ENCODE data around the gene CBR1.
"Not testable (repeated sequence)": the region's sequence is repeated elsewhere in the genome, so short reads cannot be mapped to it uniquely, and the experiment has no call there.

CBR1 gene

DNA sequence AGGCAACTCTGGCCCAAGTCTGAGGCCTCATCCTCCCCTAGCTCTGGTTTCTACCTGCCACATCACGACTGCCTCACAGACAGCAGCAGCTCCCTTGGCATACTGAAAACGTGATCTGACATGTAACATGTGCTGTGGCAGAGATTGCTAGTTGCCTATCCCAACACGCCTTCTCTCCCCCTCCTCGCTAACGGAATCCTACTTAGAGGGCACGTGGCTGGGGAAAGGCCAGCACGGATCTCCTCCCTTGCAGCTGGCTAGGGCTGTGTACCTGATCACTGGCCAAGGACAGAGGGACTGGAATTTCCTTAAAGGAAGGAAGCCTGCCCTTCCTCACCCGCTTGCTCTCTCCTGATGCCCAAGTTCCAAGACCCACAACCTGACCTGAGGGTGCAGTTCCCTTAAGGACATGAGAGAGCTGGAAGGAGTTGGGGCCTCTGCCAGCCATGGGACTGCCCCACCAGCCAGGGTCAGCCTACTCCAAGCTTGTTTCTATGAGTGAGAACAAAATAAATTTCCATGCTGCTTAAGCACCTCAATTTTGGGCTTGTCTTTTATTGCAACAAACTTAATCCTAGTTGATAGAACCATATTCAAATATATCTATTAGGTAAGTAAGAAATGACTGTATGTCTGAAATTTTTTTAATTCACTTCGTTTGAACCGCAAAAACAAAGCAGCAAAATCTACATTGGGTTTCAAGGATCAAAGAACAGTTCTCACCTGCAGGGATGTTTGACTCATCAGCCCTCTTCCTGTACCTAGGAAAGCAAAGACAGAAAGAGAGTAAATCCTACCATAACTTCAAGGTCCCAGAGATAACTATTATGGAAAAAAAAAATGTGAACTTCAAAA is 16.7 kb upstream of the CBR1 start:
- no peak for DNase-seq

GRCh38 chr21:36053715-36054062 is 16.1 kb upstream of the CBR1 start:
- DNase-seq = no peak

GRCh38 chr21:36055551-36055950 is 14.3 kb upstream of the CBR1 start:
- DNase-seq = no peak

DNA sequence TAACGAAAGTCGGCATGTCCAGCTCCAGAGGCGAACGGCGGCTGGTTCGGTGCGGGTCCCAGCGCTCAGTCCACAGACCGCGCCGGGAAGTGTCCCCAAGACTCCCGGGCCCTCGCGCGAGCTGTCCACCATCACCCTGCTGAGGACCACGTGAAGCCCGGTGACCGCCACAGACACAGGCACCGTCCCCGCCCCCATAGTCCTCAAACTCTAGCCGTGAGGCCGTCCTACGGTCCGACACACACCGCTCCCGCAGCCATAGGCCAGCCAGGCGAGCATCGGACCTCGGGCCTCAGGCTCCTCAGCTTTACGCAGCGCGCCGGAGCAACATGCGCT is 10.0 kb upstream of the CBR1 start:
- DNase-seq = no peak

- peak; percentile 97 for DNase-seq
Observed at GRCh38 chr21:36060159-36060921, 9.5 kb upstream of the CBR1 start, which contains the start of gene SETD4. Gene SETD4 (minus strand): TSS chr21:36060526. CDS start chr21:36058888, 1,638 bp downstream.

DNA sequence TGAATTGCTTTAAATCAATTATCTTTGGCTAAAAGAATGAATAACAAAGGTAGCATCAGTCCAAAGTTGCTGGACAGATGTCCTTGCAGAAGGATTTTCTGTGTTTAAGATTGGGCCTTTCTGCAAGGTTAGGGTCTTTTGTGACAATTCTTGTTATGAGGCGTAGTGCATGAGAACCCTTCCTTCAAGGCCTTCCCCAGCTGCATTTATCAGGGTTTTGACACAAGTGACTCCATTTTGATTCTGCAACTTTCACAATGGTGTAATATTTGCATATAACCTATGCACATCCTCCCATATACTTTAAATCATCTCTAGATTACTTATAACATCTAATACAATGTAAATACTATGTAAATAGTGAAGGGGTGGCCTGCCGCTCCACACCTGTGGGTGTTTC is 8.4 kb upstream of the CBR1 start:
- no peak for DNase-seq

DNA sequence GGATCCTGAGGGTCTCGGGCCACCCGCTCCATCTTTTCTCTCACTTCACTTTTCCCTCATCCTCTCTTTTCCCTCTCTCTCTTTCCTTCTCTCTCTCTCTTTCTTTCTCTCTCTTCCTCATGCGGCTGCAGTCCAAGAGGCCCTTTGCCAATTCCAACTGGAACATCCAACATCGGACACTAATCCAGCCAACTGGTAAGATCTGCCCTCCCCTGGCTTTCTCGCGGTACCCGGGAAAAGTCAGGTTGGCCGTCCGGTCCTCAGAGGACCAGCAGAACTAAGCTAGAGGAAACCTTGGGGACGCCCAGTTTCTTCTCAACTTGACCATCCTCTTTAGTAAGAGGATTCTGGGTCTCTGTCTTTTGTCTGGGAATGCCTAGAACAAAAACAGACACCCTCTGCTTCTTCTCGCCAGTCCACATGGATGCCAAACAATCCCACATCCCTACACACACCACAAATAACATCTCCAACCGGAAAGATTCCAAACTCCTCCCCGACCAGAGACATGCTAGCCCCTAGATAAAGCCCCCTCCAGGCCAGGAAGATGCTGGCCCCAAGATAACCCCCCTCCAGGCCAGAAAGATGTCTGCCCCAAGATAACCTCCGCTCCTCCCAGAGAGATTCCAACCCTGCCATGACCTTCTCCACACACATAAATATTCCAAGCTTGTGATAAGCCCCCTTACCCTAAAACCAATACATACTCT is 6.3 kb upstream of the CBR1 start:
- DNase-seq = no peak

- DNase-seq = no peak
Observed at GRCh38 chr21:36064085-36064460, 5.8 kb upstream of the CBR1 start.

DNA sequence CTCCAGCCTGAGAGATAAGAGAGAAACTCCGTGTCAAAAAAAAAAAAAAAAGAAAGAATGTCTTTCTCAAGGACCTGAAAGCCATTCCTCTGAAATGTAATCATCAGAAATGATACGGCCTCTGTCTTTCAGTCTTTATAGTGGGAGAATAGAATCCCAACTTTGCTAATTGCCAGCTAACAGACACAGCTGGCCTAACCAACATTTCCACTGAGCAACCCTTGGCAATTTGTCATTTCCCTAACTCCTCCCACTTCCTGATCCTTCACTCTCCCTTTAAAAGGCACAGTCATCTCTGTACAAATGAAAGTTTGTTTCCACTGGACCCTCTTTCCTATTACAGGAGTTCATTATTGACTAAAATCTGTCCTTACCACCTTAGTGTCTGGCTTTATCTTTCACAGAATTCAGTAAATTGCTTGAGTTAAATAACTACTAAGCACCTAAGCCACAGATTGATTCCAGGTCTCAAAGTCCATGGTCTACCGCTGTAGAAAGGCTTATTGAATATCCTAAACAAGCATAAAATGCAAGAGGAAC is 4.3 kb upstream of the CBR1 start:
- peak; percentile 76 for DNase-seq

GRCh38 chr21:36068748-36069398 is 951 bp upstream of the CBR1 start:
- no peak for DNase-seq

GRCh38 chr21:36070999-36071398 is 1.2 kb downstream of the CBR1 start:
- no peak for DNase-seq

DNA sequence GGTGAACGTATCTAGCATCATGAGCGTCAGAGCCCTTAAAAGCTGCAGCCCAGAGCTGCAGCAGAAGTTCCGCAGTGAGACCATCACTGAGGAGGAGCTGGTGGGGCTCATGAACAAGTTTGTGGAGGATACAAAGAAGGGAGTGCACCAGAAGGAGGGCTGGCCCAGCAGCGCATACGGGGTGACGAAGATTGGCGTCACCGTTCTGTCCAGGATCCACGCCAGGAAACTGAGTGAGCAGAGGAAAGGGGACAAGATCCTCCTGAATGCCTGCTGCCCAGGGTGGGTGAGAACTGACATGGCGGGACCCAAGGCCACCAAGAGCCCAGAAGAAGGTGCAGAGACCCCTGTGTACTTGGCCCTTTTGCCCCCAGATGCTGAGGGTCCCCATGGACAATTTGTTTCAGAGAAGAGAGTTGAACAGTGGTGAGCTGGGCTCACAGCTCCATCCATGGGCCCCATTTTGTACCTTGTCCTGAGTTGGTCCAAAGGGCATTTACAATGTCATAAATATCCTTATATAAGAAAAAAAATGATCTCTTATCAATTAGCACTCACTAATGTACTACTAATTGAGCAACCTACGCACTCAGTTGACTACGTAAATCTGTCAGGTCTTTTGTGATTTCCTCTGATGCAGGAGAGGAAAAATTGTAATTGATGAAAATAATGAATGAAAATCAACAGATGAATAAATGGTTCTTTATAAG is 2.8 kb downstream of the CBR1 start:
- no peak for DNase-seq

- no peak for DNase-seq
Observed at GRCh38 chr21:36073181-36073580, 3.4 kb downstream of the CBR1 start.

GRCh38 chr21:36073911-36074310 is 4.1 kb downstream of the CBR1 start:
- DNase-seq = not testable (repeated sequence)

GRCh38 chr21:36075171-36075570 is 5.3 kb downstream of the CBR1 start:
- no peak for DNase-seq

DNA sequence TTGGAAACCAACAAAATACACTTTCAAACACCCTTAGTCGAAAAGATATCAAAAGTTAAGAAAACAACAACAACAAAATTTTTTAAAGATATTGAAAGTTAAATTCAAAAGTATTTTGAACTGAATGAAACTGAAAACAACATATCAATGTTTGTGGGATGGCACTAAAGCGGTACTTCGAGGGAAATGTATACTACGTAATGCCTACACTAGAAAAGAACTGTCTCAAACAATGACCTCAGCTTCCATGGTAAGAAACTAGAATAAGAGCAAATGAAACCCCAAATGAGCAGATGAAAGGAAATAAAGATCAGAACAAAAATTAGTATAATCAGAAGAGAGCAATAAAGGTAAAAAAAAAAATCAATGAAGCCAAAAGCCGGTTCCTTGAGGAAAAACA is 6.1 kb downstream of the CBR1 start:
- peak; percentile 10 for DNase-seq

DNA sequence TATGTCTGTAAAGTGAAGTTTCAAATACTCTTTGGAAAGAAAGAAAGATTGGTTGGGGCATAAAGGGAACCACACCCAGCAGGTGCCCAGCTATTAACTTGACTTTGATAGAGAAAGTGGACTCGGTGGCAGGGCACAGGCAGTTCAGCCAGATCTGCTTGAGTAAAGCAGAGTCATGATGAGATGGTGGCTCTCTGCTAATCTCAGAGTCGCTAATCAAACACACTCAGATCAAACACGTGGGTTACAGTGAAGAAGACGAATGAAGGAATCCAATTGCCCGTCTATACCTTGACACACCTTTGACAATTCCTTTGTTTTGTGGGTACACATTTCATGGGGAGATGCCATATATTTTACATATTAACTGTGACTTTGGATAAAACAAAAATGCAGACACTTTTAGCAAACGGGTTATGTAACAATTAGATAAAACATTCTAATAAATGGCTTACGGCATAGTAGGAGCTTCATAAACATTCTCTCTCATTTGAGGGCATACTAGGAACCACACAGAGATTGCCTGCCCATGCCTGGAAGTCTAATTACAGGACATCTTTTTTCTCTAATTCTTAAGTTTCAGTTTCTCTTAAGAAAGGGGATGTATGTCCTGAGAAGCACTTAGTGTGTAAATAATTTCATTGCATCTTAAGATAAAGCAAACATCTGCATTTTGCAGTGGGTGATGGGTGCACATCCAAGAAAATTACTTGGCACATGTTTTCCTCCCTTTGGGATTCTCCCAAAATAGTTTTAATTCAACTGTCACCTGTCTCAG is 7.2 kb downstream of the CBR1 start:
- no peak for DNase-seq

- no peak for DNase-seq
Observed at GRCh38 chr21:36077758-36078157, 7.9 kb downstream of the CBR1 start.

GRCh38 chr21:36079010-36079649 is 9.3 kb downstream of the CBR1 start:
- peak; percentile 71 for DNase-seq

DNA sequence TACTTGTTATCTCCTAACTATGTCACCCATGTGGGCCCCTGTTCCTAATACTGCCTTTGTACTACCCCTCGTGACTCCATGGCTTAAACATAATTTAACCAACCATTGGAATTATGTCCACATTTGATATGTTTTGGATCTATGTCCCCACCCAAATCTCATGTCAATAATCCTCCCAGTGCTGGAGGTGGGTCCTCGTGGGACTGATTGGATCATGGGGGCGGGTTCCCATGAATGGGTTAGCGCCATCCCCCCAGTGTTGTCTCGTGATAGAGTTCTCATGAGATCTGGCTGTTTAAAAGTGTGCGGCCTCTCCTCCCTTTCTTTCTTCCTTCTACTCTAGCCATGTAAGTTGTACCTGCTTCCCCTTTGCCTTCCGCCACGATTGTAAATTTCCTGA is 9.8 kb downstream of the CBR1 start:
- DNase-seq = no peak

- no peak for DNase-seq
Observed at GRCh38 chr21:36080386-36080785, 10.6 kb downstream of the CBR1 start.
